Renal pelvis (tissue), 4 donors: Measurements from ENCODE around the gene NINJ2. TPM values are rescaled to one million over a fixed set of nuclear protein-coding genes. Genes with fewer than 3 reads are reported as not detected.

Experiments used
- DNase-seq: peaks from one replicate; pipeline ENCODE4 v3.0.0-alpha.2; 2013
- polyA plus RNA-seq, 3 donors: library from polyadenylated mRNA; unstranded; fragments of 120-200 nt; gene quantifications; one replicate each; pipeline ENCODE4 v1.2.1, GENCODE V29; 2013; ENCODE audit not compliant: insufficient read length in 3 of 3

The NINJ2 gene
- polyA plus RNA-seq, 3 donors = 0.88 to 2.3 (median 1.5) TPM

- no peak for DNase-seq
These were observed 92.1 kb downstream of the NINJ2 start for GRCh38 chr12:570921-571794.

- DNase-seq = peak; percentile 39
These were observed 92.8 kb downstream of the NINJ2 start for GRCh38 chr12:570435-570920.

- DNase-seq = peak; percentile 83
These were observed 93.3 kb downstream of the NINJ2 start for GRCh38 chr12:569803-570434.

- DNase-seq = no peak
These were observed 94.1 kb downstream of the NINJ2 start for GRCh38 chr12:569091-569676.

- DNase-seq = no peak
These were observed 94.8 kb downstream of the NINJ2 start for GRCh38 chr12:568486-568885.

GRCh38 chr12:565589-566105, 97.6 kb downstream of the NINJ2 start:
- DNase-seq = no peak

- DNase-seq = no peak
These were observed 98.1 kb downstream of the NINJ2 start for GRCh38 chr12:565161-565560.

- DNase-seq = no peak
These were observed 99.4 kb downstream of the NINJ2 start for GRCh38 chr12:563787-564298.

GRCh38 chr12:563250-563781, 99.9 kb downstream of the NINJ2 start:
- DNase-seq = no peak

- no peak for DNase-seq
These were observed 100.6 kb downstream of the NINJ2 start for GRCh38 chr12:562634-563033.

- DNase-seq = no peak
These were observed 101.2 kb downstream of the NINJ2 start for GRCh38 chr12:561908-562593.

GRCh38 chr12:561391-561705, 101.9 kb downstream of the NINJ2 start:
- DNase-seq = no peak

GRCh38 chr12:560691-561390, 102.4 kb downstream of the NINJ2 start:
- DNase-seq = no peak

GRCh38 chr12:559906-560455, 103.3 kb downstream of the NINJ2 start:
- DNase-seq = no peak

- no peak for DNase-seq
These were observed 103.9 kb downstream of the NINJ2 start for GRCh38 chr12:559208-559905.

- DNase-seq = no peak
These were observed 104.7 kb downstream of the NINJ2 start for GRCh38 chr12:558580-558979.

GRCh38 chr12:556498-556897, 106.7 kb downstream of the NINJ2 start:
- DNase-seq = no peak

GRCh38 chr12:554001-554285, 109.3 kb downstream of the NINJ2 start:
- no peak for DNase-seq

- no peak for DNase-seq
These were observed 109.8 kb downstream of the NINJ2 start for GRCh38 chr12:553216-554000.
